ENCODE measurements around the gene ATP7A. TPM values are rescaled to one million over a fixed set of nuclear protein-coding genes. Genes with fewer than 3 reads are reported as not detected.

Gene ATP7A
- total RNA-seq, 2 experiments from 2014 or later, result 4.7 to 7.2 TPM

DNA sequence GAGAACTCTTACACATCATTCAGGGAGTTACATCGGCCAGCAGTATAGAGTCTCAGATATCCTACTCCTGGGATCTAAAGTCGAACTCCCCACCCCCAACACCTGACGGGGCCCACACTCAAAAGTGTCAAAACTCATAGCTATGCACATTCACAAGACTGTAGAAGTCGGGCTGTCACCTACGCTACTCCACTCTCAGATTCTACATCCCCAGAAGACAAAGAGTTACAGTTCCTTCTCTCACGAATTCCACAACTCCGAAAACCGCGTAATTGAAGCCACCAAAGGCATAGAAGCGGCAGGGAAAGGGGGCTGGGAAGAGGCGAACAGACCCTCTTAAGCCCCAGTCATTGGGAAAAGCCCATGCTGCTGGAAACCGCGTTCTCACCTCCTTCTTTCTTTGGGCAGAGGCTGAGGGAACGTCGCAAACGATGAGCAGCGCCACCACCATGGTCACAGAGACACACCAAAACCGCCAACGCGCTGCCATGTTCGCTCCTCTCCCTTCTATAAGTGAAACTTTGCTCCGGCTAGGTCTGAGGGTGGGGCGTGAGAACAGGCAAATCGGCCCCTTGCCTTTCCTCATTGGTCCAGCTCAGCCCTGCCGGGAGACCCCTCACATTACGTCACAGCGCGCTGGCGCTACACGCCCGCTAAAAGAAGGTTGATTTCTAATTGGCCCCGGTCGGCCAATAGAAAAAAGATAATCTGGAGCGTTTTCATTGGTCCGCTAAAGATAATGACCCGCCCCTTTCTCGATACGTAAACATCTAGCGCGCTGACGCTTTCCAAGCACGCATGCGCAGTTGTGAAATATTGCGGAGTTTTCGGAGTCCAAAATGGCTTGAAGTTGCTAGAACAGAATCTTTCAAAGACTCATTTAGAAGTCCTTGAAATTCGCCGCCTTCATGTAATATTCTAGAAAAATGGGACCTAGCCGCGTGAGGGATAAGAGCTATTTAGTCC lies 15.3 kb upstream of the ATP7A start, which contains the start of gene MAGT1:
Gene MAGT1 (minus strand): TSS at position 515 of the 966 bp plus-strand sequence. CDS start 25 bp downstream, at position 490.
- H3K9me2 ChIP-seq (ENCODE audit: insufficient read depth, low read length), result no peaks in the 10 kb centered on the region
- POLR2A ChIA-PET, result interaction anchor here (0.6 to 1.7 kb wide), 7 partner anchors 11 to 955 kb away, joined by 3 to 6 read pairs (median 3); no protein-coding TSS in a partner anchor
- H3K79me2 ChIP-seq (ENCODE audit: insufficient read depth, low read depth, low read length), result peaks cover 57% of the 10 kb centered on the region
- peak; percentile 95 for DNase-seq (ENCODE audit: low spot score)
- H4K20me1 ChIP-seq (ENCODE audit: insufficient read depth, low read length), result no peaks in the 10 kb centered on the region
- H3K4me3 ChIP-seq (ENCODE audit: low read depth, low read length, poor library complexity, severe bottlenecking), result peak within 1 kb of the TSS; percentile 87
- peaks cover 9% of the 10 kb centered on the region for H3K4me1 ChIP-seq (ENCODE audit: insufficient read depth, low read length, poor library complexity, severe bottlenecking)
- CTCF ChIA-PET (ENCODE audit: unreplicated experiment), result no interaction called here
- H2AFZ ChIP-seq (ENCODE audit: low read length), result peak within 1 kb of the TSS; percentile 69; the same call in 1 of the 2 replicates
- TSS peak; percentile 82 for BruUV-seq (replicated peaks)
- H3K36me3 ChIP-seq (ENCODE audit: insufficient read depth, low read length), result peaks cover 7% of the 10 kb centered on the region
- no peaks in the 10 kb centered on the region for H3K9me3 ChIP-seq (ENCODE audit: low read length)
- H3K27ac ChIP-seq (ENCODE audit: low read depth, low read length, poor library complexity, severe bottlenecking), result peak within 1 kb of the TSS; percentile 83
- intact Hi-C loops (cut with micrococcal nuclease; ENCODE audit: unreplicated experiment), result loop anchor here (5.0 to 10.0 kb wide), 3 partner anchors 110 to 1750 kb away; partner anchors contain the start of genes ATRX and P2RY10
- TF ChIP-seq CTCF (conservative IDR thresholded peaks at IDR 0.05; ENCODE audit: low read length) (no peak; the same call in 1 of the 2 replicates), EZH2phosphoT487 (IDR thresholded peaks at IDR 0.05; ENCODE audit: borderline replicate concordance, low read depth, low read length) (no peak)
- peak within 1 kb of the TSS; percentile 67 for H3K4me2 ChIP-seq (ENCODE audit: low read length)

DNA sequence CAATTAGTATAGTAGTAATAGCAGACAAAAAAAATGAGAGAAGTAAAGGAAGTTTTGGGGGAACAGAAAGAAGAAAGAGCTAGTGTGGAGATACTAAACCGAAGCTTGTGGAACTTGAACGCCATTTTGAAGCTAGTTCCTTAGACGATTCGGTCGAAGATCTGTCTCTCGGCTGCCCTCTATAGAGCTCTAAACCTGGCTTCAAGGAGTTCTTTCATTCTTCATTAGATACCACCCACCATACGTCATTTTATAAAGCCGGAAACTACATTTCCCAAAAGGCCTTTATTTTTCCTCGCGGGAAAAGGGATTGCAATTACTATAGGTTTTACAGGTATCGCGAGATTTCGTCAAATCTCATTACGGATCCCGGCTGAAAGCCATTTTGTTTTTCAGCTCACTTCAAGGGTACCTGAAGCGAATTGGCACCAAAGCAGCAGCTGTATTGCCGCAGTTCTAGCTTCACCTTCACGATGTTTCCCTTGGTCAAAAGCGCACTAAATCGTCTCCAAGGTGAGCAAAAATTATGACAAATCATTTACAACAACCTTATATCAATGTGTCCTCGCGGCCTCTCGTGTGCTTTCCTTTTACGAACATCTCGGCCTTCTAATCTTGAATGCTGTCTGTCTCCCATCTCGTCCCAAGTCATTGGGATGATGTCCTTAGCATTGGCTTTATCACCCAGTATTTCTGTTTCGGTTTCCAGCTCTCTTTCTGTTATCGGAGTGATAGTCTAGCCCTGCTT lies 11.2 kb upstream of the ATP7A start, which contains the start of gene COX7B:
Gene COX7B (plus strand): TSS at position 388 of the 748 bp plus-strand sequence. CDS start 86 bp downstream, at position 474.
- DNase-seq (ENCODE audit: low spot score), result peak; percentile 96
- H3K4me2 ChIP-seq (ENCODE audit: low read length), result peak within 1 kb of the TSS; percentile 75
- no peaks in the 10 kb centered on the region for H3K9me2 ChIP-seq (ENCODE audit: insufficient read depth, low read length)
- ChIA-PET POLR2A (interaction anchor here (0.5 to 2.8 kb wide), 11 partner anchors 11 to 1006 kb away, joined by 3 to 35 read pairs (median 4); partner anchors contain the start of gene ATP7A), CTCF (ENCODE audit: unreplicated experiment) (no interaction called here)
- intact Hi-C loops (cut with micrococcal nuclease; ENCODE audit: unreplicated experiment), result loop anchor here (5.0 to 10.0 kb wide), 3 partner anchors 114 to 1754 kb away; partner anchors contain the start of genes ATRX and P2RY10
- peak within 1 kb of the TSS; percentile 90 for H2AFZ ChIP-seq (ENCODE audit: low read length)
- H4K20me1 ChIP-seq (ENCODE audit: insufficient read depth, low read length), result no peaks in the 10 kb centered on the region
- H3K36me3 ChIP-seq (ENCODE audit: insufficient read depth, low read length), result peaks cover 43% of the 10 kb centered on the region
- no TSS peak for BruUV-seq (replicated peaks)
- peak within 1 kb of the TSS; percentile 91 for H3K4me3 ChIP-seq (ENCODE audit: low read depth, low read length, poor library complexity, severe bottlenecking)
- peaks cover 50% of the 10 kb centered on the region for H3K79me2 ChIP-seq (ENCODE audit: insufficient read depth, low read depth, low read length)
- peak; percentile 70 for TF ChIP-seq CTCF (conservative IDR thresholded peaks at IDR 0.05; ENCODE audit: low read length)
- TF ChIP-seq EZH2phosphoT487 (IDR thresholded peaks at IDR 0.05; ENCODE audit: borderline replicate concordance, low read depth, low read length), result no peak
- H3K4me1 ChIP-seq (ENCODE audit: insufficient read depth, low read length, poor library complexity, severe bottlenecking), result no peaks in the 10 kb centered on the region
- peak within 1 kb of the TSS; percentile 82 for H3K27ac ChIP-seq (ENCODE audit: low read depth, low read length, poor library complexity, severe bottlenecking)
- no peaks in the 10 kb centered on the region for H3K9me3 ChIP-seq (ENCODE audit: low read length)
